ENCODE results near the gene SNAP91. TPM values are rescaled to one million over a fixed set of nuclear protein-coding genes. Genes with fewer than 3 reads are reported as not detected.
A peak's percentile ranks its signal among the peaks of the same experiment; 100 is the strongest.

SNAP91 gene
- total and polyA plus RNA-seq, 9 of the 15 experiments (the other 6 are each of a cell fraction or from before 2014, with no cell fraction given) = not detected

DNA sequence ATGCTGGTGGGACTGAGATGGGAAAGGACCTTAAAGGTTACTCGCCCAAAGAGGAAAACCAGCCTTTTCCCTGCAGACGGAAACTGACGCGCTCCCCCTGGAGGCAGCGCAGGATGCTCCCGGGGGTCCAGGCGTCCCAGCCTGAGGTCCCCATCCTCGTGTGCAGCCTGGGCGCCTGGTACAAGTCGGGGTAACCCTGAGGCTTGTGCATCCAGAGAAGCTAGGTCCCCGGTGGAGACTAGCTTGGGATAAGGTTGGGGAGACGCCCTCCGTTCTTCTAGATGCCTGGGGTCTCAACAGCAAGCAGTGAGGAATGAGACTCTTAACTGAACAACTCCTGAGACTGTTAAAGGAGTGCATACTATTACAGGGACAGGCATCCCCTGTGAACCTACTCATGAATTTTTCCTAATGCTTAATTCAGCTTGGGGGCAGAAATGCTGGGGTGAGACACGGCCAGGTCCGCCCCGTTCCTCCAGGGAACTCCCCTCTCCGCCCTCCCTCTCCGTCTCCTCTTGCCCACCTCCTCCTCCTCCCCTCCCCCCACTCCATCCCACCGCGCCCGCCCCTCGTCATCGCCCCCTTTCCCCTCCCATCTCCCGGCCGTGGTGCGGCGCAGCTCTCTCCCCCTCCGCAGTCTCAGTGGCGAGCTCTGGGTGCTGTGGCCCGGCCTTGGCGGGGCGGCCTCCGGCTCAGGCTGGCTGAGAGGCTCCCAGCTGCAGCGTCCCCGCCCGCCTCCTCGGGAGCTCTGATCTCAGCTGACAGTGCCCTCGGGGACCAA, 196.8 kb downstream of the SNAP91 start, which contains the start of gene PRSS35 (continued):
- TF ChIP-seq CREB1 (IDR thresholded peaks at IDR 0.05) = no peak
- TF ChIP-seq CREB1 (CRISPR knock-in tag; IDR thresholded peaks at IDR 0.05) = no peak
- TF ChIP-seq, protein P1, sequence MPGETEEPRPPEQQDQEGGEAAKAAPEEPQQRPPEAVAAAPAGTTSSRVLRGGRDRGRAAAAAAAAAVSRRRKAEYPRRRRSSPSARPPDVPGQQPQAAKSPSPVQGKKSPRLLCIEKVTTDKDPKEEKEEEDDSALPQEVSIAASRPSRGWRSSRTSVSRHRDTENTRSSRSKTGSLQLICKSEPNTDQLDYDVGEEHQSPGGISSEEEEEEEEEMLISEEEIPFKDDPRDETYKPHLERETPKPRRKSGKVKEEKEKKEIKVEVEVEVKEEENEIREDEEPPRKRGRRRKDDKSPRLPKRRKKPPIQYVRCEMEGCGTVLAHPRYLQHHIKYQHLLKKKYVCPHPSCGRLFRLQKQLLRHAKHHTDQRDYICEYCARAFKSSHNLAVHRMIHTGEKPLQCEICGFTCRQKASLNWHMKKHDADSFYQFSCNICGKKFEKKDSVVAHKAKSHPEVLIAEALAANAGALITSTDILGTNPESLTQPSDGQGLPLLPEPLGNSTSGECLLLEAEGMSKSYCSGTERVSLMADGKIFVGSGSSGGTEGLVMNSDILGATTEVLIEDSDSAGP (CRISPR knock-in tag; IDR thresholded peaks at IDR 0.05) = no peak
- TF ChIP-seq RAD21 (CRISPR knock-in tag; conservative IDR thresholded peaks at IDR 0.05 in 1 of 2, IDR thresholded peaks at IDR 0.05 in 1 of 2) = peak; percentile 74 to 91
- 0 out of 2 replicates have a peak, but pooled peaks have one; percentile 41 for TF ChIP-seq CC2D1A (IDR thresholded peaks at IDR 0.05)
- TF ChIP-seq, protein P2, sequence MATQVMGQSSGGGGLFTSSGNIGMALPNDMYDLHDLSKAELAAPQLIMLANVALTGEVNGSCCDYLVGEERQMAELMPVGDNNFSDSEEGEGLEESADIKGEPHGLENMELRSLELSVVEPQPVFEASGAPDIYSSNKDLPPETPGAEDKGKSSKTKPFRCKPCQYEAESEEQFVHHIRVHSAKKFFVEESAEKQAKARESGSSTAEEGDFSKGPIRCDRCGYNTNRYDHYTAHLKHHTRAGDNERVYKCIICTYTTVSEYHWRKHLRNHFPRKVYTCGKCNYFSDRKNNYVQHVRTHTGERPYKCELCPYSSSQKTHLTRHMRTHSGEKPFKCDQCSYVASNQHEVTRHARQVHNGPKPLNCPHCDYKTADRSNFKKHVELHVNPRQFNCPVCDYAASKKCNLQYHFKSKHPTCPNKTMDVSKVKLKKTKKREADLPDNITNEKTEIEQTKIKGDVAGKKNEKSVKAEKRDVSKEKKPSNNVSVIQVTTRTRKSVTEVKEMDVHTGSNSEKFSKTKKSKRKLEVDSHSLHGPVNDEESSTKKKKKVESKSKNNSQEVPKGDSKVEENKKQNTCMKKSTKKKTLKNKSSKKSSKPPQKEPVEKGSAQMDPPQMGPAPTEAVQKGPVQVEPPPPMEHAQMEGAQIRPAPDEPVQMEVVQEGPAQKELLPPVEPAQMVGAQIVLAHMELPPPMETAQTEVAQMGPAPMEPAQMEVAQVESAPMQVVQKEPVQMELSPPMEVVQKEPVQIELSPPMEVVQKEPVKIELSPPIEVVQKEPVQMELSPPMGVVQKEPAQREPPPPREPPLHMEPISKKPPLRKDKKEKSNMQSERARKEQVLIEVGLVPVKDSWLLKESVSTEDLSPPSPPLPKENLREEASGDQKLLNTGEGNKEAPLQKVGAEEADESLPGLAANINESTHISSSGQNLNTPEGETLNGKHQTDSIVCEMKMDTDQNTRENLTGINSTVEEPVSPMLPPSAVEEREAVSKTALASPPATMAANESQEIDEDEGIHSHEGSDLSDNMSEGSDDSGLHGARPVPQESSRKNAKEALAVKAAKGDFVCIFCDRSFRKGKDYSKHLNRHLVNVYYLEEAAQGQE (IDR thresholded peaks at IDR 0.05; ENCODE audit: borderline replicate concordance) = peak; percentile 87
- TF ChIP-seq, protein P2 (CRISPR knock-in tag; IDR thresholded peaks at IDR 0.05; ENCODE audit: low read depth) = no peak
- peak in 1 of 2 experiments; percentile 64; a peak in 3 of 4 replicates for TF ChIP-seq MAZ (CRISPR knock-in tag; conservative IDR thresholded peaks at IDR 0.05 in 1 of 2, IDR thresholded peaks at IDR 0.05 in 1 of 2)
- TF ChIP-seq KAT8 (IDR thresholded peaks at IDR 0.05; ENCODE audit: low read depth) = no peak
- TF ChIP-seq HDAC3 (IDR thresholded peaks at IDR 0.05; ENCODE audit: borderline replicate concordance, partially characterized antibody) = no peak
- TF ChIP-seq, protein P3, sequence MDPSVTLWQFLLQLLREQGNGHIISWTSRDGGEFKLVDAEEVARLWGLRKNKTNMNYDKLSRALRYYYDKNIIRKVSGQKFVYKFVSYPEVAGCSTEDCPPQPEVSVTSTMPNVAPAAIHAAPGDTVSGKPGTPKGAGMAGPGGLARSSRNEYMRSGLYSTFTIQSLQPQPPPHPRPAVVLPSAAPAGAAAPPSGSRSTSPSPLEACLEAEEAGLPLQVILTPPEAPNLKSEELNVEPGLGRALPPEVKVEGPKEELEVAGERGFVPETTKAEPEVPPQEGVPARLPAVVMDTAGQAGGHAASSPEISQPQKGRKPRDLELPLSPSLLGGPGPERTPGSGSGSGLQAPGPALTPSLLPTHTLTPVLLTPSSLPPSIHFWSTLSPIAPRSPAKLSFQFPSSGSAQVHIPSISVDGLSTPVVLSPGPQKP (CRISPR knock-in tag; IDR thresholded peaks at IDR 0.05) = no peak
- TF ChIP-seq POLR2AphosphoS2 (IDR thresholded peaks at IDR 0.05; ENCODE audit: low read length) = no peak
- peak; percentile 72 for TF ChIP-seq RB1 (IDR thresholded peaks at IDR 0.05; ENCODE audit: low read depth)
- no peak for TF ChIP-seq ZNF431 (CRISPR knock-in tag; IDR thresholded peaks at IDR 0.05)

Measured in K562 (cell line).